NCI-H2029 treated with DMSO at 0.1 percent for 48 hours (cell line): ENCODE results near the gene MIP.
"Not testable (repeated sequence)": the region's sequence is repeated elsewhere in the genome, so short reads cannot be mapped to it uniquely, and the experiment has no call there.

Experiments
- DNase-seq: peaks from one replicate; lab custom pipeline; 2025; lab: John Stamatoyannopoulos, UW

MIP gene

DNA sequence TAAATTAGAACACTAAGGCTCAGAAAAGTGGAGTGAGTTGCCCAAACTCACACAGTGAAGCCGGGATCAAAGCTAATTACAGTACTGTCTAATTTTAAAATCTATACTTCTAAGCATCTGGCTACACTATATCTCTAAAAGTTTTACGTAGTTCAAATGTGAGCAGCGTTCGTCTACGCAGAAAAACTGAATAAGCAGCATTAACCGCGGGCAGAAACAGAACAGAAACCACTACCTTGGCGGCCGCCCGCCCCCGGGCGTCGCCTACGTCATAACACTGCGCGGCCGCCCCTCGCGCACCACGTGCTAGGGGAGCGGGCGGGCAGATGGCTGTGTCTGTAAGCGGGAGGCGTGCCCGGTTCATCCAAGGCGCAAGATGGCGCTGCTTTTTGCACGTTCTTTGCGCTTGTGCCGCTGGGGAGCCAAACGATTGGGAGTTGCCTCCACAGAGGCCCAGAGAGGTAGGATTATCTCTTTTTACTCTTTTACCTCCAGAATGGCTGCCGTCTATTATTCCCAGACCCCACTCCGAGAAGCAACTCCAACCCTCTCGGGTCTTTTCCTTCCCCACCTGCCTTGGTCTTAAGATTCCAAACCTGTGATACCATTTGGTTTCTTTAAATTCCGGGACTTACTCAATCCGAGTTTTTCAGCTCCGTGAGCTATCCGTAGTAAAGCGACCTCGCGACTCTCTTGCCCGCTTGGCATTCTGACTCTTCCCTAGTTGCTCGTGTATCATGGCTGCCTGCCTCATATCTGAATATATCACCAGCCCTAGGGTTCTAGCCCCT lies 14.0 kb upstream of the MIP start, which contains the start of gene SPRYD4:
TSS of gene SPRYD4 (plus strand) at position 363 of the 791 bp plus-strand sequence. CDS start at position 377, 14 bp downstream.
- peak; percentile 72 for DNase-seq

DNA sequence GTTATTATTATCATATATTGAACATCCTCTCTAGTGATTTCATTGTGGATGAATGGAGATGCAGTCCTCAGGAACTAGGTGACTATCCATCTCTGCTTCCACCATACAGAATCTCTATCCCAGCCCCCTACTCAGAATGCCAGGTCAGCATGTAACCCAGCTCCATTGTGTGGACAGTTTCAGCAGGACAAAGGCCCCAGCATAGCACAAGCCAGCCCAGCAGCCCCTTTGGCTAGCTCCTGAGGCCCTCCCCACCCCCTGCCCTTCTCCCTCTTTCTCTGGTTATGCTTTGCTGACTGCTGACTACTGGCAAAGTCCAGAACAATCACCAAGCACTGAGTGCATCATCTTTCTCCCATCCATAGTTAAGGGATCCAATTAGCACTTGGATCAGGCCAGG lies 8.1 kb upstream of the MIP start:
- no peak for DNase-seq

DNA sequence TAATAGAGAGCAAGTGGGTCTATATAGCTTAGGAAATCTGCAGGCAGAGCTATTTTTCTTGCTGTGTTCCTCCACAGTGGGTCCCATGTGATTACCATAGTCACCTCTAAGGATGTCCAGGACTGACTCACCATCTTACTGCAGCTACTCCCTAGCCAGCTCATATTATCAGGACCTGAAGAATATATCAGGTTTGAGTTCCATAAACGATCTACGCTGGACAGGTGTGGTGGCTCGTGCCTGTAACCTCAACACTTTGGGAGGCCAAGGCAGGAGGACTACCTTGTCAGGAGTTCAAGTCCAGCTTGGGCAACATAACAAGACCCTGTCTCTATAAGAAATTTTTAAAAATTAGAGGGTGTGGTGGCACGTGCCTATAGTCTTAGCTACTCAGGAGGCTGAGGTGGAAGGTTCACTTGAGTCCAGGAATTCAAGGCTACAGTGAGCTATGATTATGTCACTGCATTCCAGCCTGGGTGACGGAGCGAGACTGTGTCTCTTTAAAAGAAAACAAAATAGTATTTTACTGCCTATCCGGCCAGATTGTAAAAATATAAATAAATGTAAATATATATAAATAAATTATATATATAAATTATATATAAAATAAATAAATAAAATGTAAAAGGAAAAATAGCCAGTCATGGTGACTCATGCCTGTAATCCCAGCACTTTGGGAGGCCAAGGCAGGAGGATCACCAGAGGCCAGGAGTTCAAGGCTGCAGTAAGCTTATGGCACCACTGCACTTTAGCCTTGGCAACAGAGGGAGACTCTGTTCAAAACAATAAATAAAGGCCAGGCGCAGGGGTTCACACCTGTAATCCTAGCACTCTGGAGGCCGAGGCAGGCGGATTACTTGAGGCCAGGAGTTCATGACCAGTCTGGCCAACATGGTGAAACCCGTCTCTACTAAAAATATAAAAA lies 7.0 kb upstream of the MIP start:
- no peak for DNase-seq

DNA sequence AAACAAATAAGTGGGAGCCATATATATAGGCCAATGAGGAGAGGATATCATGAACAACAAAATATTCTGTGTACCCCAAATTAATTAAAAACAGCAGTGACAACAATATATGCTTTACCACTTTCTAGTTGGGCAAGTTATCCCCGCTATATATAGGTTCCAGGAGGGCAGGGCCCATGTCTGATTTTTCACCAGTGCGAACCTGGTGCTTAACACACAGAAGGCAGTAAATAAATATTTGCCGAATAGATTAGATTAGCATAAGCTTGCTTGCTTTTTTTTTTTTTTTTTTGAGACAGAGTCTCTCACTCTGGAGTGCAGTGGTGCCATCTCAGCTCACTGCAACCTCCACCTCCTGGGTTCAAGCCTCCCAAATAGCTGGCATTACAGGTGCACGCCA lies 3.4 kb upstream of the MIP start:
- DNase-seq: no peak

DNA sequence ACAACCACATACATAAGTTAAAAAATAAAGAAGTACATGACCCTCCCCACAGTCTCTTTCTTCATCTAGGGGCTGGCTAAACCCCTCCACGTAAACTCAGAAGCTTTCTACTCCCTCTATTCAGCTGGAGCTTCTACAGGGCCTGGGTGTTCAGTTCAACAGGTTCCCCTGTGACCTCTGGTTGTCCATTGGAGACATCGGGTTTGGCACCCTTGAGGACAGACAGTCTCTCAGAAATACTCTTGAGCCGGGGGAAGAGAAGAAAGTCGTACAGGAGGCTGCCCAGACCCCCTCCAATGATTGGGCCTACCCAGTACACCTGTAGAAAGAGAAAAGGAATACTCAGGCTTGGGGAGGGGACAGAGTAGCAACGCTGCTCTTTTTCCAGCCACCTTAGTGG lies 3.3 kb downstream of the MIP start:
- DNase-seq: no peak

DNA sequence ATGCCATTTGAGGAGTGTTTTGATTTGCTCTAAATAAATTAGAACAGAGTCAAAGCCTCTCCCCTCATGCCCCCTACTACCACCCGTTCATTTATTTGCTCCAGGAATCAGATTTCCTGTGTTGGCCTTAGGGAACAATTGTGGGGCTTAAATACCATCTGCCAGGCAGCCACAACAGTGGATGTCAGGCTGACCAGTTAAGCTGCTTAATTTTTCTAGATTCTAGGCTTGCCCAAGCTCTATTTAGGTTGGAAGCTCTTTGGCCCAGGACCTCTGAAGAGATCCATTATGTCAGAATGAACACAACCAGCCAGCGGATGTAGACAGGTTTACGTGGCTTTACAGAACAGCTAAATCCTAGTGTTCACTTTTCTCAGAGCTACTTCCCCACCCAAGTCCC lies 4.2 kb downstream of the MIP start:
- no peak for DNase-seq

DNA sequence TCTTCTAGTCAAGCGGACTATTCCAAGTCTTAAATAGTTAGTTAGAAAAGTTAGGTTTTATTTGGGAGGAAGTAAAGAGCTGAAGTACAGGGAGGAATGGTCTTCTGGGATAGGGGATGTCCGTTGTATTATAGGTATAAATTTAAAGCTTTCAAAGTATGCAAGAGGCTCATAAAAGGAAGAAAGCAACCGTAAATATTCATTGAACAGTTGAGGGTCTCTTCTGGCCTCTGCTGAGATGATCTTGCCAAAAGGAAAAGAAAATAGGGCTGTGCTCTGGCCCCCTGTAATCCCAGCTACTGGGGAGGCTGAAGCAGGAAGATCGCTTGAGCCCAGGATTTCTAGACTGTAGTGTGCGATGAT lies 4.9 kb downstream of the MIP start:
- no peak for DNase-seq

DNA sequence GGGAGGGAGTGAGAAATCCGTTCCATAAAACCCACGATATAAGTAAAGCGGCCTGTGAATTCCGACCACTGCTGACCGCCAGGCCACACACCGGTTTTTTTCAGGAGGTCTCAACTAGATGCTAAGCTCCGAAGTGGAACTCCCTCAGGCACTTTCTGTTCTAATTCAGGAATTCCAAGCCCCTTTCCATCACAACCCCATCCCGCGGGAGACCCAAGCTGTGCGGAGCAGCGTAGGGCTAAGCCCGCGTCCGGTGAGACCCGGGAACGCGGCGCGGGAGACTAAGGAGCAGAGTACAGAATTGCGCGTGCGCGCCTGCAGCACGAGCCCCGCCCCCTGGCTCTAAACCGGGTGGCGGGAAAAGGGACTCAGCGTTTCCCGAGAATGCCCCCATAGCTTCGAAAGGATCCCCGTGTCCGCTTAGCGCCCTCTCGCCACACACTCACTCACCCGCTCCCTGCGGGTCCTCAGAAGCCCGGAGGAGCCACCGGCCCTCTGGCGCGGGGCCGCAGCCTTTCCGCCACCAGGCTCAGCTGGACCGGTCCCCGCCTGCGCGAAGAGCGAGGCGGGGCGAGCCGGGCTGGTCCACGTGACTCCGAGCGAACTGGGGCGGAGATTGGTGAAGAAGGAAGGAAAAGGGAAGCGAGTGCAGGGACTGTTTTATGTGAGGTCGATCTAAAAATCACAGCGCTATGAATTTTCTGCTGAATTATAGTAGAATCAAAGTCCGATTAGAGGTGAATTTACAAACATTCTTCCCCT lies 5.4 kb downstream of the MIP start, which contains the start of gene TIMELESS:
TSS of gene TIMELESS (minus strand) at position 567 of the 762 bp plus-strand sequence. CDS start 15,256 bp downstream, outside the sequence.
- peak; percentile 89 for DNase-seq

DNA sequence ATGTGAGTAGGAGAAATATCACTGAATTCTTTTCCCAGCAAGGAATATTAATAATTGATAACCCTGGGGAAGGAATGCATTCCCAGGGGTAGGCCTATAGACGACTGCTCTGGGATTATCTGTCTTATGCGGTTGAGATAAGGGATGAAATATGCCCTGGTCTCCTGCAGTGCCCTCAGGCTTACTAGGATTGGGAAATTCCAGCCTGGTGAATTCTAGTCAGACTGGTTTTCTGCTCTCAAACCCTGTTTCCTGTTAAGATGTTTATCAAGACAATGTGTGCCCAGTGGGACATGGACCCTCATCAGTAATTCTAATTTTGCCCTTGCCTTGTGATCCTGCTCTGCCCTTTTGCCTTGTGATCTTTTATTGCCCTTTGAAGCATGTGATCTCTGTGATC lies 11.2 kb downstream of the MIP start:
- not testable (repeated sequence) for DNase-seq

DNA sequence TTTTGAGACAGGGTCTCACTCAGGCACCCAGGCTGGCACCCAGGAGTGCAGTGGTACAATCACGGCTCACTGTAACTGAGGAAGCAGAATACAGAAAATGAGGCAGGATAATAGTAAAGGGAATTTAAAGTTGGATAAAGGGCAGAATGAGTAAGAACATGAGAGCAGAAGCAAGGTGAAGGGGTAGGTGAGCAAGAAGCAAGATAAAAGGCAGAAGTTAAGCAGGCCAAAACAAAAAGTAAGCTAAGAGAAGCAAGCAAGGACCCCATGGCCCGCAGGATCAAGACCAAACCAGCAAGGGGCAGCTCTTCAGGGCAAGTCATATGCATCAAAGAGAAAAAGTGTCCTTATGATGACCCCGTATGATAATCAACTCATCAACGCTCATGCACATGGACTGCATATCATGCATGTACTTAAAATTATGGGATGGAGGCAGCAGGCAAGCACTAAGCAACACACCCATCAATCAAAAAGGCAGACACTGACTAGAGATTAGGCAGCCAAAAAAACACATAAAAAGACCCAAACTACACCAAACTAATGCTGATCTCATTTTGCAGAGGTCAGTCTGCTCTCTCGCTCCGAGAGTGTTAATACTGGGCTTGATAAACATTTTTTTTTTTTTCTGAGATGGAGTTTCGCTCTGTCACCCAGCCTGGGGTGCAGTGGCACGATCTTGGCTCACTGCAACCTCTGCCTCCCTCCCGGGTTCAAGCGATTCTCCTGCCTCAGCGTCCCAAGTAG lies 16.9 kb downstream of the MIP start:
- DNase-seq: no peak

DNA sequence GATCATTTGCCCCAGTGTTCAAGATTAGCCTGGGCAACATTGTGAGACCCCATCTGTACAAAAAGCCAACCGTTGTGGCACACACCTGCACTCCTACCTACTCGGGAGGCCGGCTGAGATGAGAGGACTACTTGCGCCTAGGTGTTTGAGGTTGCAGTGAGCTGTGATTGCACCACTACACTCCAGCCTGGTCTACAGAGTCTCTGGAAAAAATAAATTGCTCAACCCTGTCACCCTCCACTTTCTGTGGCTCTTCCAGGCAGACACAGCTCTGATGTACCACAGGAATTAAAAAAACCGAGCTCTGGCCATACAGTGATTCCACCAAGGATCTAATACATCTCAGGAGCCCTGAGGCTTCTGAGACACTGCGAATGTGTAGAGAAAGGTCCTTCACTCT lies 19.6 kb downstream of the MIP start:
- DNase-seq: no peak

DNA sequence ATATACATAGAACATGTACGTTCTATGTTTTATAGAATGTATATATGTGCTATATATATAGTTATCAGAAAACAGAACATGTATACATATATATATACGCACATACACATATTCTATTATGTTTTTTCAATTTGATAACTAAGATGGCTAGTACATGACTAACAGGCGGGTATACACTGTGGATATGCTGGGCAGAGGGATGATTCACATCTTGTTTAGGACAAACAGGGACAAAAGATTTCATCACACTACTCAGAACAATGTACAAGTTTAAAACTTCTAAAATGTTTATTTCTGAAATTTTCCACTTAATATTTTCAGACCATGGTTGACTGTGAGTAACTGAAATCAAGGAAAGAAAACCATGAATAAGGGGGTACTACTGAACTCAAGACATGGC lies 22.6 kb downstream of the MIP start:
- no peak for DNase-seq

DNA sequence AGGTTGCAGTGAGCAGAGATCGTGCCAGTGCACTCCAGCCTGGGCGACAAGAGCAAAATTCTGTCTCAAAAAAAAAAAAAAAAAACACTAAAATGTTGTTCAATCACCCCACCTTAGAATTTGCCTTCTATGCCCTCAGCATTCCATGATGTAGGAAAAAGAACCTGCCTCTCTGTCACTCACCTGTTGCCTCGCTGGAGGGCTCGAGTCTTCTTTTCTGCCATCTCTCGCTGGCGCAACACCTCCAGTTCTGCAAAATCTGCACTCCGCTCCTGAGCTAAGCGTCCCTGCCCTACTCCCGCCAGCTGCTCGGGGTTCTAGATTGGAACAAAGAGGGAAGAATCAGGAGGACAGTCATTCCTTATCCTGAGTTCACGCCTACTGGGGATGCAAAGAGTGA lies 23.2 kb downstream of the MIP start:
- no peak for DNase-seq

DNA sequence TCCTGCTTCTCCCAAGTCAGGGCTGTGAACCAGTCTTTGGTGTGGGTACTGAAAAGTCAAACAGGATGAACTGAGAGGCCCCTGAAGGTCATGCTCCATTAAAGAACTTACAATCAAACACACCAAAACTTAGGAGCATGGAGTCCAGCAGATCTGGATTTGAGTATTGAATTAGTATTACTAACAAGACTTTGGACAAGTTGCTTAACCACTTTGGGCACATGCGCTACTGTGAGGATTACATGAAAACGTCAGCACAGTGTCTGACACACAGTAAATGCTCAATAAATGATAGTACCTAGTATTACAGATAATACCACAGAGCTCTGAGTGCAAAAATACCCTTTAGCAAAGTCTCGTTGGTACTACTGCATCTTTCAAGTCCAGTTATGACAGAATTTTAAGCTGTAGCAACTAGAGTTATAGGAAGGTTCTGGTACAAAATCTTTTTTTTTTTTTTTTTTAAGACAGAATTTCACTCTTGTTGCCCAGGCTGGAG lies 28.5 kb downstream of the MIP start:
- DNase-seq: no peak

DNA sequence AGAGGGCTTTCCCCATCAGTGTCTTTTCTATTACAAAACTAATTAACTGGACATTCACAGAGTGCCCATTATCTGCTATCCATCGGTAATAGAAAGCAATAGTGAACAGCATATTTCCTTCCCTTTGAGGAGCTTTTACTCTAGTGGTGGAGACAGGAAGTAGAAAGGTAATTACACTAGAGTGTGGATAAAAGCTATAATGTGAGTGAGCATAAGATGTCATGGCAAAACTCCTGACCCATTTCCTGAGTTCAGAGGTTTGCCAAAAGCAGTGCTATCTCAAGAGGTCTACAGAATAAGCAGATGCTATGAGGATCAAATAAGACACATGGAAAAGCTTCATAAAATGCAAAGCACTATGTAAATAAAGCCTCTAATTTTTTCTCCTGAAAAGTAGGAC lies 29.3 kb downstream of the MIP start:
- DNase-seq: no peak

DNA sequence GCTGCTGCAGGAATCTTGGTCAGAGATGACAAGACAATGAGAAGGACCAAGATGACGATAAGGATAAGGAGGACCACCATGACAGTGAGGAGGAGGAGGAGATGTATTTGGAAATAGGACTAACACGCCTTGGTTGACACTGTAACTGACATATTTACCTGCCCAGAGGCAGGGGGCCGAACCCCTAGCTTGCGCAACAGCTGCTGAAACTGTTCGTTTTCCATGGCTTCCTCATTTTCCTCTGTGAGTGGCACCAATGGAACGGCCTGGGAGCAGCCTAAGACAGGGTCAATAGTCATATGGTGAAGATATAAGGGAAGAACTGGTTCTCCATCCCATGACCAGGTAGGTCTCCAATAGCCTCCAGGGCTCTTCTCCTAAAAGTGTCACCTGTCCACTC lies 34.0 kb downstream of the MIP start:
- DNase-seq: no peak

DNA sequence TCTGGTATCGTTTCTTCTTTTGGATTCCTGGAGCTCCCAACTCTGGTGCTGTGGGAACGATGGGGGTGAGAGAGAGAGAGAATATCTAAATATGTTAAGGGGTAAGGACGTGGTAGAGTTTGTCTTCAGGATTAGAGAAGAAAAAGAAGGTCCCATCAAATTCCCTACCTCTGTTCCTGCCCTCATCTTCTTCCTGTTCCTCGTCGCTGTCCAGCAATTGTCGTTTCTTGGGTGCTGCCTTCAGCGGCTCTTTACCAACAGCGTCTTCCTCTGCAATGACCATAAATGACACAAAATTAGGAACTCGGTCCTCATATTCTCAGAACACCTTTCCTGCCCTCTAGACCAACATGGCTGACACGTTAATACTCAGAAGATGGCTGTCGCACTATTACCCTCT lies 36.7 kb downstream of the MIP start:
- DNase-seq: no peak

DNA sequence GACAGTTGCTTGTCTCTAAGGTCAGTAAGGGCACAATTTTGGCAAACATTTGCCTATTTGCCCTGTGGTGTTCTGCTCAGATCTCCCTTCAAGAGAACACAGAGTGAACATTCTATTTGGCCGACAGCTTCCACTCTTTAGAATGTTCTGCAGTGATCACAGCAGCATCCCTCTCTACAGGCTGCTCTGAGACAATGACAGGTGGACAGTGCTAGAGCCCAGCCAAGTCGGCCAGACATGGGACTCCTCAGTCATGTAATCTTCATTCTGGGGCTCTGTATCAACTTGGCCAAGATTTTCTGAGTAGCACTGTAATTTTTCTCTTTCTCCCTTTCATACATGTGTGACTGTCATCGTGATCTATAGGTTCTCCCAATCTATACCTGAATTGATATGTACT lies 40.1 kb downstream of the MIP start:
- DNase-seq: no peak

DNA sequence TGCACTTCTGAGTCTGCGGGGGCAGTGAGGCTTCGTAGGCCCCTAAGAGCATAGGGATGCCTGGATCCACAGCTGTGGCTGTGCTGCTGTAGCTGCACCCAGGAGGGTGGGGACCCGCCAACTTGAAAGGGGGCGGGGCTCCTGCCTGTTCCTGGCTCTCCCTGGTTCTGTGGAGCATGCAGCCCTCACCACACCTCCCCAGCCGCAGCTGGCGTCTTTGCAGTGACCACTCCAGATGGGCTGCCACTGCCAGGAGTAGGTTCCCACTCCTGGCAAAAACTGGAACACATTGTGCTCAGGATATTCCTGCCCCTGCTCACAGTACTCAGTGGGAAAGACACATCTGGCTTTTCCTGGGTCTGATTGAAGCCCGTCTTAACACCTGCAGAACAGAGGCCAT lies 41.1 kb downstream of the MIP start:
- DNase-seq: no peak

DNA sequence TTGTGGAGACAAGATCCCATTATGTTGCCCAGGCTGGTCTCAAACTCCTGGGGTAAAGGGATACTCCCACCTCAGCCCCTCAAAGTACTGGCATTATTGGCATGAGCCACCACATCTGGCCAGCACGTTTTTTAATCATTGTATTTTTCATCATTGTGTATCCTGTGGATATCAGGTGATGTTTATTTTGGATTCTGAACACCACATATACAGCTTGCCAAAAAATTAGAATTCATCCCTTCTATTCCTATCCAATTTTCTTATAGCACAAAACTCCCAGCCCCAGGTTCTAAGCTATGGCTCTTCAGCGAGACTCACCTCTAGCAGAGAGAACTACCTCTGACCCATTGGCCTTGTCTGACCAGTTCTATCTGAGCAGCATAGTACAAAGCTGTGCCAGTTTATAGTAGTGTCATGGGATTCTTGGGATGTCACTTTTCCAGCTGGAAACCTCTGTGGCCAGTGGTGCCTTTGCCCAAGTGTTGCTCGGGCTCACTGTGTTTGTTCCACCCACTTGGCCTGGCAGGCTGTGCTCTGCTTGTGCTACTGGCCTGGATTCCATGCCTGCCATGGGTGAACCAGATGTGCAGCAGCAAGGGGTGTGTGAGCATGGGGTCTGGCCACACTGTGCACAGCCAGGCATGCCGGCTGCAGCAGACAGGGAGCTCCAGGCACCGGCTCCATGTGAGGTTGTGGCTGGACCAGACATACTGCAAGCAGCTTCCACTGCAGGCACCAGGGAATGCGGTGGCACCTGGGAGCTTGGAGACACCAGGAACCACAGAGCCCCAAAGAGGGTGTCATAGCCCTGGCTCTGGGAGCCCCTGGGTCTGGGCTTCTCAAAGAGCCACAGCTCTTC lies 42.4 kb downstream of the MIP start:
- DNase-seq: no peak
